Nephron progenitor cell (in vitro differentiated cells): Measurements from ENCODE around the gene MCF2L.

ENCODE experiments used
- DNase-seq: peaks from one replicate; pipeline ENCODE4 v3.0.0; 2021
- H3K27ac Mint-ChIP-seq: 2 replicates; pipeline ENCODE4 v1.8.0; 2021; ENCODE audit warnings: mild to moderate bottlenecking, moderate library complexity, mixed read lengths
- H3K27me3 Mint-ChIP-seq: 2 replicates; pipeline ENCODE4 v1.8.0; 2021; ENCODE audit warnings: mild to moderate bottlenecking, low read depth, mixed read lengths; ENCODE audit not compliant: poor library complexity
- H3K36me3 Mint-ChIP-seq: 2 replicates; pipeline ENCODE4 v1.8.0; 2021; ENCODE audit warnings: low read depth, mixed read lengths
- H3K4me1 Mint-ChIP-seq: 2 replicates; pipeline ENCODE4 v1.8.0; 2021; ENCODE audit warnings: mixed read lengths
- H3K4me3 Mint-ChIP-seq: 2 replicates; pipeline ENCODE4 v1.8.0; 2021; ENCODE audit warnings: mild to moderate bottlenecking, moderate library complexity, mixed read lengths
- H3K9me3 Mint-ChIP-seq: 2 replicates; pipeline ENCODE4 v1.8.0; 2021; ENCODE audit warnings: mild to moderate bottlenecking, moderate library complexity, mixed read lengths
- CTCF ChIP-seq: fragments of 200-600 bp; sonication (generic); IDR thresholded peaks from 2 replicates; pipeline ENCODE4 v1.5.0; 2021; ENCODE audit warnings: antibody characterized with exemption

The MCF2L gene

GRCh38 chr13:113090415-113090770, 121.4 kb downstream of the MCF2L start:
- peaks cover 35% of the 10 kb centered on the region for H3K4me1 Mint-ChIP-seq
- DNase-seq = no peak

GRCh38 chr13:113090806-113091205, 121.8 kb downstream of the MCF2L start:
- H3K27ac Mint-ChIP-seq = peak overlapping the region; percentile 83
- peaks cover 14% of the 10 kb centered on the region for H3K27me3 Mint-ChIP-seq
- peaks cover 5% of the 10 kb centered on the region for H3K36me3 Mint-ChIP-seq

More at GRCh38 chr13:113090415-113090770, 121.4 kb downstream of the MCF2L start:
- Mint-ChIP-seq H3K36me3 (peaks cover 5% of the 10 kb centered on the region), H3K27ac (no peak overlapping the region), H3K9me3 (no peaks in the 10 kb centered on the region), H3K27me3 (peaks cover 14% of the 10 kb centered on the region), H3K4me3 (no peak overlapping the region)
- TF ChIP-seq CTCF = no peak

GRCh38 chr13:113091211-113091771, 122.3 kb downstream of the MCF2L start:
- peak overlapping the region; percentile 83 for H3K27ac Mint-ChIP-seq
- peak overlapping the region; percentile 54 for H3K4me3 Mint-ChIP-seq
- no peak for DNase-seq
- peaks cover 35% of the 10 kb centered on the region for H3K4me1 Mint-ChIP-seq
- peaks cover 5% of the 10 kb centered on the region for H3K36me3 Mint-ChIP-seq
- peaks cover 14% of the 10 kb centered on the region for H3K27me3 Mint-ChIP-seq
- no peak for TF ChIP-seq CTCF
- H3K9me3 Mint-ChIP-seq = no peaks in the 10 kb centered on the region

More at GRCh38 chr13:113090806-113091205, 121.8 kb downstream of the MCF2L start:
- Mint-ChIP-seq H3K9me3 (no peaks in the 10 kb centered on the region), H3K4me3 (peak overlapping the region; percentile 54), H3K4me1 (peaks cover 35% of the 10 kb centered on the region)
- TF ChIP-seq CTCF = no peak
- no peak for DNase-seq

GRCh38 chr13:113091891-113092775, 123.1 kb downstream of the MCF2L start:
- H3K27ac Mint-ChIP-seq = no peak overlapping the region
- DNase-seq = no peak
- peaks cover 5% of the 10 kb centered on the region for H3K36me3 Mint-ChIP-seq
- no peaks in the 10 kb centered on the region for H3K9me3 Mint-ChIP-seq
- peaks cover 14% of the 10 kb centered on the region for H3K27me3 Mint-ChIP-seq
- H3K4me3 Mint-ChIP-seq = no peak overlapping the region
- H3K4me1 Mint-ChIP-seq = peaks cover 31% of the 10 kb centered on the region
- no peak for TF ChIP-seq CTCF

GRCh38 chr13:113092776-113093579, 124.0 kb downstream of the MCF2L start:
- Mint-ChIP-seq H3K4me1 (peaks cover 29% of the 10 kb centered on the region), H3K4me3 (no peak overlapping the region), H3K9me3 (no peaks in the 10 kb centered on the region), H3K27me3 (peaks cover 10% of the 10 kb centered on the region), H3K36me3 (peaks cover 5% of the 10 kb centered on the region), H3K27ac (no peak overlapping the region)
- TF ChIP-seq CTCF = no peak
- no peak for DNase-seq
